ENCODE data around the gene BCL7A. TPM values are rescaled to one million over a fixed set of nuclear protein-coding genes. Genes with fewer than 3 reads are reported as not detected.

BCL7A gene
- total RNA-seq, 1 donor from 2014 or later: 11.4 TPM

GRCh38 chr12:122003651-122004611 lies 17.8 kb upstream of the BCL7A start:
- TF ChIP-seq CTCF (IDR thresholded peaks at IDR 0.05): no peak
- no peaks in the 10 kb centered on the region for H3K36me3 ChIP-seq
- H3K27ac ChIP-seq: peak overlapping the region; percentile 66
- no peak for DNase-seq
- intact Hi-C loops (cut with DNase I): no loop called here
- no peaks in the 10 kb centered on the region for H3K27me3 ChIP-seq
- no peaks in the 10 kb centered on the region for H3K9me3 ChIP-seq
- ATAC-seq: peak; percentile 27
- no peak overlapping the region for H3K4me3 ChIP-seq
- H3K4me1 ChIP-seq: peaks cover 5% of the 10 kb centered on the region

GRCh38 chr12:122004633-122005071 lies 17.0 kb upstream of the BCL7A start:
- H3K27ac ChIP-seq: peak overlapping the region; percentile 66
- no peaks in the 10 kb centered on the region for H3K9me3 ChIP-seq
- H3K36me3 ChIP-seq: no peaks in the 10 kb centered on the region
- peaks cover 5% of the 10 kb centered on the region for H3K4me1 ChIP-seq
- no peaks in the 10 kb centered on the region for H3K27me3 ChIP-seq
- peak; percentile 62 for ATAC-seq
- TF ChIP-seq CTCF (IDR thresholded peaks at IDR 0.05): no peak
- no peak overlapping the region for H3K4me3 ChIP-seq
- DNase-seq: no peak
- intact Hi-C loops (cut with DNase I): no loop called here

GRCh38 chr12:122005252-122005776 lies 16.4 kb upstream of the BCL7A start:
- intact Hi-C loops (cut with DNase I): no loop called here
- Histone ChIP-seq H3K27me3 (no peaks in the 10 kb centered on the region), H3K4me1 (peaks cover 5% of the 10 kb centered on the region), H3K27ac (peak overlapping the region; percentile 6), H3K9me3 (no peaks in the 10 kb centered on the region), H3K4me3 (no peak overlapping the region), H3K36me3 (no peaks in the 10 kb centered on the region)
- ATAC-seq (no peak), DNase-seq (no peak)
- TF ChIP-seq CTCF (IDR thresholded peaks at IDR 0.05): no peak

GRCh38 chr12:122006186-122006926 lies 15.3 kb upstream of the BCL7A start:
- Histone ChIP-seq H3K4me3 (no peak overlapping the region), H3K27me3 (no peaks in the 10 kb centered on the region), H3K27ac (no peak overlapping the region), H3K9me3 (no peaks in the 10 kb centered on the region), H3K36me3 (no peaks in the 10 kb centered on the region), H3K4me1 (peaks cover 5% of the 10 kb centered on the region)
- no peak for ATAC-seq
- TF ChIP-seq CTCF (IDR thresholded peaks at IDR 0.05): no peak
- DNase-seq: no peak
- intact Hi-C loops (cut with DNase I): no loop called here

GRCh38 chr12:122009741-122010140 lies 11.9 kb upstream of the BCL7A start:
- Histone ChIP-seq H3K27me3 (no peaks in the 10 kb centered on the region), H3K4me3 (no peak overlapping the region), H3K4me1 (no peaks in the 10 kb centered on the region), H3K27ac (no peak overlapping the region), H3K36me3 (no peaks in the 10 kb centered on the region), H3K9me3 (no peaks in the 10 kb centered on the region)
- no peak for TF ChIP-seq CTCF (IDR thresholded peaks at IDR 0.05)
- DNase-seq (no peak), ATAC-seq (no peak)
- intact Hi-C loops (cut with DNase I): no loop called here

All from upper lobe of right lung (tissue), 1 donor.